NB4 (cell line): ENCODE measurements around the gene CDCA7.

Experiments used
- CTCF ChIP-seq: IDR thresholded peaks from one replicate; pipeline ENCODE4 v1.5.1; 2012; ENCODE audit warnings: low read depth, low read length
- MAX ChIP-seq: IDR thresholded peaks from 2 replicates; pipeline ENCODE4 v1.6.1; 2011; ENCODE audit warnings: low read depth, low read length
- MYC ChIP-seq: IDR thresholded peaks from 2 replicates; pipeline ENCODE4 v1.6.1; 2011; ENCODE audit warnings: low read depth, low read length
- POLR2A ChIP-seq: IDR thresholded peaks from 2 replicates; pipeline ENCODE4 v1.6.1; 2011; ENCODE audit warnings: mild to moderate bottlenecking; ENCODE audit not compliant: insufficient read length; ENCODE audit errors: extremely low read depth

- TF ChIP-seq CTCF, result no peak
- no peak for TF ChIP-seq MAX
- TF ChIP-seq POLR2A, result no peak
- TF ChIP-seq MYC, result 0 out of 2 replicates have a peak, but pooled peaks have one; percentile 9
Observed at GRCh38 chr2:173395567-173396351, 41.1 kb downstream of the CDCA7 start.
